CD1c-positive myeloid dendritic cell (primary cell): ENCODE measurements around the gene SLPI.

Experiments used
- DNase-seq: peaks from one replicate; pipeline ENCODE4 v3.0.0-alpha.2; 2016; ENCODE audit errors: extremely low spot score

The SLPI gene

GRCh38 chr20:45275338-45275737, 21.0 kb upstream of the SLPI start:
- no peak for DNase-seq

GRCh38 chr20:45269754-45270270, 15.4 kb upstream of the SLPI start:
- DNase-seq = no peak

GRCh38 chr20:45269056-45269455, 14.7 kb upstream of the SLPI start:
- DNase-seq = no peak

- DNase-seq = no peak
Observed at GRCh38 chr20:45268531-45268930, 14.2 kb upstream of the SLPI start.

GRCh38 chr20:45266977-45267376, 12.6 kb upstream of the SLPI start:
- DNase-seq = no peak

GRCh38 chr20:45263556-45264266, 9.3 kb upstream of the SLPI start:
- no peak for DNase-seq

GRCh38 chr20:45258664-45259063, 4.3 kb upstream of the SLPI start:
- no peak for DNase-seq

- DNase-seq = no peak
Observed at GRCh38 chr20:45258259-45258658, 3.9 kb upstream of the SLPI start.

- no peak for DNase-seq
Observed at GRCh38 chr20:45257711-45258110, 3.3 kb upstream of the SLPI start.

GRCh38 chr20:45257161-45257560, 2.8 kb upstream of the SLPI start:
- no peak for DNase-seq

- DNase-seq = no peak
Observed at GRCh38 chr20:45253261-45253660, 1.1 kb downstream of the SLPI start.

- no peak for DNase-seq
Observed at GRCh38 chr20:45251884-45252560, 2.3 kb downstream of the SLPI start.

GRCh38 chr20:45248609-45249008, 5.8 kb downstream of the SLPI start:
- no peak for DNase-seq

GRCh38 chr20:45247865-45248264, 6.5 kb downstream of the SLPI start:
- DNase-seq = no peak

GRCh38 chr20:45246109-45246508, 8.3 kb downstream of the SLPI start:
- DNase-seq = no peak

GRCh38 chr20:45238139-45238538, 16.2 kb downstream of the SLPI start:
- no peak for DNase-seq

- DNase-seq = no peak
Observed at GRCh38 chr20:45235995-45236394, 18.4 kb downstream of the SLPI start.

- no peak for DNase-seq
Observed at GRCh38 chr20:45230631-45231030, 23.7 kb downstream of the SLPI start.

GRCh38 chr20:45229264-45230056, 24.9 kb downstream of the SLPI start:
- peak; percentile 49 for DNase-seq

GRCh38 chr20:45226287-45226686, 28.1 kb downstream of the SLPI start:
- no peak for DNase-seq

GRCh38 chr20:45223136-45223535, 31.2 kb downstream of the SLPI start:
- no peak for DNase-seq

GRCh38 chr20:45221076-45221475, 33.3 kb downstream of the SLPI start, which contains the start of gene SEMG2:
TSS of gene SEMG2 (plus strand) at chr20:45221373. CDS start at chr20:45221390, 17 bp downstream.
- DNase-seq = no peak
